ENCODE data around the gene CCDC171.

GRCh38 chr9:15531380-15531779 lies 21.5 kb upstream of the CCDC171 start:
- TF ChIP-seq, protein P1, sequence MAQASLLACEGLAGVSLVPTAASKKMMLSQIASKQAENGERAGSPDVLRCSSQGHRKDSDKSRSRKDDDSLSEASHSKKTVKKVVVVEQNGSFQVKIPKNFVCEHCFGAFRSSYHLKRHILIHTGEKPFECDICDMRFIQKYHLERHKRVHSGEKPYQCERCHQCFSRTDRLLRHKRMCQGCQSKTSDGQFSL (CRISPR knock-in tag; IDR thresholded peaks at IDR 0.05), result no peak
- TF ChIP-seq CBFB (CRISPR knock-in tag; IDR thresholded peaks at IDR 0.05) (no peak), ZNF724P (CRISPR knock-in tag; IDR thresholded peaks at IDR 0.05; ENCODE audit: borderline replicate concordance) (no peak), ZNF878 (CRISPR knock-in tag; IDR thresholded peaks at IDR 0.05) (no peak), ZBED4 (CRISPR knock-in tag; IDR thresholded peaks at IDR 0.05; ENCODE audit: borderline replicate concordance) (no peak), ZNF101 (CRISPR knock-in tag; IDR thresholded peaks at IDR 0.05; ENCODE audit: borderline replicate concordance, low read depth) (no peak), HOXA7 (CRISPR knock-in tag; IDR thresholded peaks at IDR 0.05) (no peak), ZNF121 (CRISPR knock-in tag; IDR thresholded peaks at IDR 0.05) (no peak), PCBP1 (IDR thresholded peaks at IDR 0.05; ENCODE audit: borderline replicate concordance, low read depth, low read length) (no peak)
- TF ChIP-seq, protein P2, sequence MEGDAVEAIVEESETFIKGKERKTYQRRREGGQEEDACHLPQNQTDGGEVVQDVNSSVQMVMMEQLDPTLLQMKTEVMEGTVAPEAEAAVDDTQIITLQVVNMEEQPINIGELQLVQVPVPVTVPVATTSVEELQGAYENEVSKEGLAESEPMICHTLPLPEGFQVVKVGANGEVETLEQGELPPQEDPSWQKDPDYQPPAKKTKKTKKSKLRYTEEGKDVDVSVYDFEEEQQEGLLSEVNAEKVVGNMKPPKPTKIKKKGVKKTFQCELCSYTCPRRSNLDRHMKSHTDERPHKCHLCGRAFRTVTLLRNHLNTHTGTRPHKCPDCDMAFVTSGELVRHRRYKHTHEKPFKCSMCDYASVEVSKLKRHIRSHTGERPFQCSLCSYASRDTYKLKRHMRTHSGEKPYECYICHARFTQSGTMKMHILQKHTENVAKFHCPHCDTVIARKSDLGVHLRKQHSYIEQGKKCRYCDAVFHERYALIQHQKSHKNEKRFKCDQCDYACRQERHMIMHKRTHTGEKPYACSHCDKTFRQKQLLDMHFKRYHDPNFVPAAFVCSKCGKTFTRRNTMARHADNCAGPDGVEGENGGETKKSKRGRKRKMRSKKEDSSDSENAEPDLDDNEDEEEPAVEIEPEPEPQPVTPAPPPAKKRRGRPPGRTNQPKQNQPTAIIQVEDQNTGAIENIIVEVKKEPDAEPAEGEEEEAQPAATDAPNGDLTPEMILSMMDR (CRISPR knock-in tag; IDR thresholded peaks at IDR 0.05), result no peak

Data from HepG2 (cell line).